ENCODE results near the gene PGAP2.

DNA sequence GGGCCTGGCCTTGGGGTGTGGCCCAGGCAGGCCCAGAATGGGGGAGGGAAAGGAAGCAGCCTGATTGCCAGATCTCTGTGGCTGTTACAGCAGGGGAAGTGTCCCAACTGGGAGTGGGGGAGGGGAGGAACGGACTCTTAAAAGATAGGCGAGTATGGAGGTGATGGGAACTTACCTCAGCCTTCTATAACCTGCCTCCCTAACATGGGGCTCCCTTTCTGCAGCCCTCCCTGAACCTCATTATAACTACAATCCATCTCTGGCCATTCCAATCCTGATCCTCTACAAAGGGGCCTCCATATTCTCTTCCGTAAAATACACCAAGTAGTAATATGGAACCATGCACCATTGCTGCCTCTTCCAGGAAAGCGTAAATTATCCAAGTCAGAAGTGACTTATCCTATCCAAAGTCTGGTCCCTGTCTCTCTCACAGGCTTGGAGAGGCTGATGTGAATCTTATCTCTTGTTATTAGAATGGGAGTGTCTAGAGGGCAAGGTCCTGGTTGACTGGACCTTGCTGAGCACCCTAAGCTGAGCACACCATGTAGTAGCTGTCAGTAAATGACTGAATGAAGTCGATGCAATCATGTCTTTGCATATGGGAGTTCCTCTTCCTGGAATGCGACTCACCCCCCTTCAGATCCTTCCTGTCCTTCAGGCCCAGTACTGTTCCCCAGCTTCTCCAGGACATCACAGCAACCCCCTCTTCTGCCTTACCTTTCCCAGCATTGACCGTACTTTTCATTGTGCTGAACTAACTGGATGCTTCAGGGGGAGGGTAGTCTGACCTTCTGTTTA is 26.5 kb downstream of the PGAP2 start:
- no peak for TF ChIP-seq CEBPZ (IDR thresholded peaks at IDR 0.05; ENCODE audit: low read length)
- no peak for TF ChIP-seq ZNF17 (CRISPR knock-in tag; IDR thresholded peaks at IDR 0.05)
- TF ChIP-seq CENPBD1 (CRISPR knock-in tag; IDR thresholded peaks at IDR 0.05; ENCODE audit: borderline replicate concordance, low read depth), result no peak
- TF ChIP-seq, protein P1, sequence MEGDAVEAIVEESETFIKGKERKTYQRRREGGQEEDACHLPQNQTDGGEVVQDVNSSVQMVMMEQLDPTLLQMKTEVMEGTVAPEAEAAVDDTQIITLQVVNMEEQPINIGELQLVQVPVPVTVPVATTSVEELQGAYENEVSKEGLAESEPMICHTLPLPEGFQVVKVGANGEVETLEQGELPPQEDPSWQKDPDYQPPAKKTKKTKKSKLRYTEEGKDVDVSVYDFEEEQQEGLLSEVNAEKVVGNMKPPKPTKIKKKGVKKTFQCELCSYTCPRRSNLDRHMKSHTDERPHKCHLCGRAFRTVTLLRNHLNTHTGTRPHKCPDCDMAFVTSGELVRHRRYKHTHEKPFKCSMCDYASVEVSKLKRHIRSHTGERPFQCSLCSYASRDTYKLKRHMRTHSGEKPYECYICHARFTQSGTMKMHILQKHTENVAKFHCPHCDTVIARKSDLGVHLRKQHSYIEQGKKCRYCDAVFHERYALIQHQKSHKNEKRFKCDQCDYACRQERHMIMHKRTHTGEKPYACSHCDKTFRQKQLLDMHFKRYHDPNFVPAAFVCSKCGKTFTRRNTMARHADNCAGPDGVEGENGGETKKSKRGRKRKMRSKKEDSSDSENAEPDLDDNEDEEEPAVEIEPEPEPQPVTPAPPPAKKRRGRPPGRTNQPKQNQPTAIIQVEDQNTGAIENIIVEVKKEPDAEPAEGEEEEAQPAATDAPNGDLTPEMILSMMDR (CRISPR knock-in tag; IDR thresholded peaks at IDR 0.05), result no peak
- no peak for TF ChIP-seq ZNF124 (CRISPR knock-in tag; IDR thresholded peaks at IDR 0.05)
- TF ChIP-seq RBFOX2 (IDR thresholded peaks at IDR 0.05; ENCODE audit: low read depth, low read length), result no peak
- no peak for TF ChIP-seq GABPB1 (CRISPR knock-in tag; IDR thresholded peaks at IDR 0.05)
- TF ChIP-seq, protein P2, sequence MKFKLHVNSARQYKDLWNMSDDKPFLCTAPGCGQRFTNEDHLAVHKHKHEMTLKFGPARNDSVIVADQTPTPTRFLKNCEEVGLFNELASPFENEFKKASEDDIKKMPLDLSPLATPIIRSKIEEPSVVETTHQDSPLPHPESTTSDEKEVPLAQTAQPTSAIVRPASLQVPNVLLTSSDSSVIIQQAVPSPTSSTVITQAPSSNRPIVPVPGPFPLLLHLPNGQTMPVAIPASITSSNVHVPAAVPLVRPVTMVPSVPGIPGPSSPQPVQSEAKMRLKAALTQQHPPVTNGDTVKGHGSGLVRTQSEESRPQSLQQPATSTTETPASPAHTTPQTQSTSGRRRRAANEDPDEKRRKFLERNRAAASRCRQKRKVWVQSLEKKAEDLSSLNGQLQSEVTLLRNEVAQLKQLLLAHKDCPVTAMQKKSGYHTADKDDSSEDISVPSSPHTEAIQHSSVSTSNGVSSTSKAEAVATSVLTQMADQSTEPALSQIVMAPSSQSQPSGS (CRISPR knock-in tag; IDR thresholded peaks at IDR 0.05), result no peak
- TF ChIP-seq HMGXB4 (CRISPR knock-in tag; IDR thresholded peaks at IDR 0.05; ENCODE audit: borderline replicate concordance in 1 of 2, low read depth in 1 of 2), result no peak
- TF ChIP-seq MYC (CRISPR knock-in tag; IDR thresholded peaks at IDR 0.05; ENCODE audit: borderline replicate concordance), result no peak
- TF ChIP-seq KDM4B (CRISPR knock-in tag; IDR thresholded peaks at IDR 0.05), result no peak
- no peak for TF ChIP-seq GMEB1 (CRISPR knock-in tag; IDR thresholded peaks at IDR 0.05; ENCODE audit: borderline replicate concordance)
- no peak for TF ChIP-seq BRF2 (CRISPR knock-in tag; IDR thresholded peaks at IDR 0.05)

Measured in HepG2 (cell line).